CD4-positive, alpha-beta T cell treated with Interleukin-1 beta for 1 hour (primary cell): ENCODE data around the gene RCN2.
"Not testable (repeated sequence)": the region's sequence is repeated elsewhere in the genome, so short reads cannot be mapped to it uniquely, and the experiment has no call there.

Experiments used
- DNase-seq, 2 donors: peaks; one replicate each; pipeline ENCODE4 v3.0.0-alpha.2; 2020 to 2022

Gene RCN2

DNA sequence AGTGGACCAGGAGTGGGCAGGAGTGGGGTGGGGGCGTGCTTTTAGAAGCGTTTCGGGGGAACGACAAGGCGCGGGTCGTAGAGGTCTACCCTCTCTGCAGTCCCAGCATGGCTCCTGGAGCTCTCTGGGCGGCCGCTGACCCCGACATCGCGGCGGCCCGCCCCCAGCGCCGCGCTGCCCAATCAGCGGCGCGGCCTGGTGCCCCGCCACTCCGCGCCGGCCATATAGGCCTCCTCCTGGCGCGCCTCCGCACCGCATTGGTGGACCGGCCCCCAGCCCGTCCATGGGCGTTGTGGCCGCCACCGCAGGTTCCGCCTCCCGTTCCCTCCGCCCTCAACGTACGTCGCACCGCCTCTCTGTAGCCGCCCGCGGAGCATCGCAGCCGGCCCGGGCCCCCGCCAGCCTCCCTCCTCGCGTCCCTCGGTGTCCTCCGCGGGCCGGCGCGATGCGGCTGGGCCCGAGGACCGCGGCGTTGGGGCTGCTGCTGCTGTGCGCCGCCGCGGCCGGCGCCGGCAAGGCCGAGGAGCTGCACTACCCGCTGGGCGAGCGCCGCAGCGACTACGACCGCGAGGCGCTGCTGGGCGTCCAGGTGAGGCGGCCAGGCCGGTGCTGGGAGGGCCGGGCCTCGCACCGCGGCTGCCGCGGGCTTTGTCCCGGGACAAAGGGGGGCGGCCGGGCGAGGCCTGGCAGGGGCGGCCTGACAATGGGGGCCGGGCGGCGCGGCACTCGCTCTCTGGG is at the start of gene RCN2:
Gene RCN2, plus strand, starts transcription at position 353 of the 738 bp plus-strand sequence. Its CDS starts 93 bp downstream, at position 446.
- peak; percentile 92 to 93 for DNase-seq

DNA sequence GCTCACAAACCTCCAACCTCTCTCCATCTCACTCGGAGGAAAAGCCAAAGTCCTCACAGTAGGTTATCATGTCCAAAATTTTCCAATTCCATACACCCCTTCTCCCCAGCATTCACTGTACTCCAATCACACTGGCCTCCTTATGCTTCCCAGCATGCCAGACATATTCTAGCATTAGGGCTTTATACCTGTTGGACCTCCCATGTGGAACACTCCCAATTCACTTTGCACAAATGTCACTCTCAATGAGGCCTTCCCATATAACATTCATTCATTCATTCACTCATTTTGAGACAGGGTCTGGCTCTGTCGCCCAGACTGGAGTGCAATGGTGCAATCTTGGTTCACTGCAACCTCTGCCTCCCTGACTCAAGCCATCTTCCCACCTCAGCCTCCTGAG is 46.3 kb upstream of the RCN2 start:
- no peak for DNase-seq

- DNase-seq = not testable (repeated sequence)
Observed at GRCh38 chr15:76887280-76888141, 44.0 kb upstream of the RCN2 start.

DNA sequence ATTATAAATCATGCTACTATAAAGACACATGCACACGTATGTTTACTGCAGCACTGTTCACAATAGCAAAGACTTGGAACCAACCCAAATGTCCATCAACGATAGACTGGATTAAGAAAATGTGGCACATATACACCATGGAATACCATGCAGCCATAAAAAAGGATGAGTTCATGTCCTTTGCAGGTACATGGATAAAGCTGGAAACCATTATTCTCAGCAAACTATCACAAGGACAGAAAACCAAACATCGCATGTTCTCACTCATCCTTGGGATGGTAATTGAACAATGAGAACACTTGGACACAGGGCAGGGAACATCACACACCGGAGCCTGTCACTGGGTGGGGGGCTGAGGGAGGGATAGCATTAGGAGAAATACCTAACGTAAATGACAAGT is 38.7 kb upstream of the RCN2 start:
- not testable (repeated sequence) for DNase-seq

DNA sequence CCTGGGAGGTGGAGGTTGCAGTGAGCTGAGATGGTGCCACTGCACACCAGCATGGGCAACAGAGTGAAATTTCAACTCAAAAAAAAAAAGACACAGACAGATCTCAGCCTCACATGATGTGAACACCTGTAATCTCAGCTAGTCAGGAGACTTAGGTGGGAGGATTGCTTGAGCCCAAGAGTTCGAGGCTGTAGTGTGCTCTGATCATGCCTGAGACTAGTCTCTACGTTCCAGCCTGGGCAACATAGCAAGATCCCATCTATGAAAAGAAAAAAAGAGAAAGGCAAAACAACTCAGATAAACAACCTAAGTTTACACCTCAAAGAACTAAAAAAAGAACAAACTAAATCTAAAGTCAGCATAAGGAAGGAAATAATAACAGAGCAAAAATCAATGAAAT is 37.4 kb upstream of the RCN2 start:
- no peak for DNase-seq

DNA sequence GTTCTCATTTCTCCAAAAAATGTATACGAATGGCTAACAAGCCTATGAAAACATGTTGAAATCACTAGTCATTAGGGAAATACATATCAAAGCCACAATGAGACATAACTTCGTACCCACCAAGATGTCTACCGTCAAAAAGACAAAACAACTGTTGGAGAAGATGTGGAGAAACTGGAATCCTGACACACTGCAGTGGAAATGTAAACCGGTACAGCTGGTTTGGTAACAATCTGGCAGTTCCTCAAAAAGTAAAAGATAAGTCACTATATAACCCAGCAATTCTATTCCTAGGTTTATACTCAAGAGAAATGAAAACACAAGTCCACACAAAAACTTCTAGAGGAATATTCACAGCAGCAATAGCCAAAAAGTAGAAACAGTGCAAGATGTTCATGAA is 33.4 kb upstream of the RCN2 start:
- DNase-seq = no peak

DNA sequence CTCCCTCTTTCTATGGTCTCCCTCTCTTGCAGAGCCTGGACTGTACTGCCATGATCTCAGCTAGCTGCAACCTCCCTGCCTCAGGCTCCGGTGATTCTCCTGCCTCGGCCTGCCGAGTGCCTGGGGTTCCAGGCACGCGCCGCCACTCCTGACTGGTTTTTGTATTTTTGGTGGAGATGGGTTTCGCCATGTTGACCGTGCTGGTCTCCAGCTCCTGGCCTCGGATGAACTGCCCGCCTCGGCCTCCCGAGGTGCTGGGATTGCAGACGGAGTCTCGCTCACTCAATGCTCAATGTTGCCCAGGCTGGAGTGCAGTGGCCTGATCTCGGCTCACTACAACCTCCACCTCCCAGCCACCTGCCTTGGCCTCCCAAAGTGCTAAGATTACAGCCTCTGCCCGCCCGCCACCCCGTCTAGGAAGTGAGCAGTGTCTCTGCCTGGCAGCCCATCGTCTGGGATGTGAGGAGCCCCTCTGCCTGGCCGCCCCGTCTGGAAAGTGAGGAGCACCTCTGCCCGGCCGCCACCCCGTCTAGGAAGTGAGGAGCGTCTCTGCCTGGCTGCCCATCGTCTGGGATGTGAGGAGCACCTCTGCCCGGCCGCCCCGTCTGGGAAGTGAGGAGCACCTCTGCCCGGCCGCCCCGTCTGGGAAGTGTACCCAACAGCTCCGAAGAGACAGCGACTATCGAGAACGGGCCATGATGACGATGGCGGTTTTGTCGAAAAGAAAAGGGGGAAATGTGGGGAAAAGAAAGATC is 32.2 kb upstream of the RCN2 start:
- not testable (repeated sequence) for DNase-seq

GRCh38 chr15:76899931-76900310 is 31.6 kb upstream of the RCN2 start:
- not testable (repeated sequence) for DNase-seq

DNA sequence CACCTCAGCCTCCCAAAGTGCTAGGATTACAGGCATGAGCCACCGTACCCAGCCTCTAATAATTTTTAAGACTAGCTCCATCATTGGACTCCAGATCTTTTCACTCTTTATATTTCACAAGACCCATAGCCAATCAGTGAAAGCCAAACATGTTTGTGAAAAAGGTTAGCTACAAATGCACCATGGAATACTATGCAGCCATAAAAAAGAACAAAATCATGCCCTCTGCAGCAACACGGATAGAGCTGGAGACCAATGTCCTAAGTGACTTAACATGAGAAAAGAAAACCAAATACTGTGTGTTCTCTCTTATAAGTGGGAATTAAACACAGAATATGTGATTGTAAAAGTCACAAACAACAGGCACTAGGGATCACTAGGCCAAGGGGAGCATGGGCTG is 29.6 kb upstream of the RCN2 start:
- no peak for DNase-seq

DNA sequence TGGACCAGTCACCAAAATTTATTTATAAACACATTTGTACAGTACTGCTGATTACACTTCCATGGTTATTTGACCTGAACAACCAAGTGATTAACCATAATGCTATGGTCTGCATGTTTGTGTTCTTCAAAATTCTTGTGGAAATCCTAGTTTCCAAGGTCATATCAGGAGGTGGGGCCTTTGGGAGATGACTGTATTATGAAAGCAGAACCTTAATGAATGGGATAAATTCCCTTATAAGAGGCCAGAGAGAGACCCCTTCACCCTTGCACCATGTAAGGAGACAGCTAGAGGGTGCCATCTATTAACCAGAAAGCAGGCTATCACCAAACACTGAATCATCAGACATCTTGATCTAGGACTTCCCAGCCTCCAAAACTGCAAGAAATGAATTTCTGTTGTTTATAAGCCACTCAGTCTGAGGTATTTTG is 28.3 kb upstream of the RCN2 start:
- DNase-seq = peak; percentile 3 to 45

DNA sequence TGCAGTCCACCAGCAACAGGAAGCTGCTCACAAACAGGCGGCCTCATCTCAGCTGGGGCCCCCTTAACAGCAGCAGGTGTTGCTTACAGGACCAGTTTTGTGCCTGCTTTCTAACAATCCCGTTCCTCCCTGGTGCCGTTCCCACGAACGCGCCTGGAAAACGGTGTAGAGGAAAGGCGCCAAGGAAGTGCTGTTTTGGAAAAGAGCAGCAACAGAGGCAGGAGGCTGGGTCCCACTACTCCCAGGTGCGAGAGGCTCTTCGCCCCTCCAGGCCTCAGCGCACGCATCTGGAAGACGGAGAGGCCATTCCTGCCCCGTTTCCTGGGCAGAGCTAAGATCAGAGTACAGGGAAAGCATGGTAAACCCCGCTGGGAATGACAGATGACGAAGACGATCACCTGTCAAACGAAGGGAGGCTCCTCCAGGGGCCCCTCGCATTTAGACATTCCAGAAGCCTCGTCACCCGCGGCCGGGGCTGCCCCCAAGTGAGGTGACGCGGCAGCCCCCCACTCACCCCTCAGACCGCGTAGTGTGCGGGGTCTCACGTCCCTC is 27.0 kb upstream of the RCN2 start:
- peak in 1 of 2 donors; percentile 8 for DNase-seq

GRCh38 chr15:76905013-76905839 is 26.3 kb upstream of the RCN2 start, which contains the start of gene SCAPER:
Gene SCAPER (minus strand): TSS chr15:76905340. CDS start chr15:76883817, 21,523 bp downstream.
- DNase-seq = peak; percentile 92 to 93

- no peak for DNase-seq
Observed at GRCh38 chr15:76905855-76906254, 25.7 kb upstream of the RCN2 start.

DNA sequence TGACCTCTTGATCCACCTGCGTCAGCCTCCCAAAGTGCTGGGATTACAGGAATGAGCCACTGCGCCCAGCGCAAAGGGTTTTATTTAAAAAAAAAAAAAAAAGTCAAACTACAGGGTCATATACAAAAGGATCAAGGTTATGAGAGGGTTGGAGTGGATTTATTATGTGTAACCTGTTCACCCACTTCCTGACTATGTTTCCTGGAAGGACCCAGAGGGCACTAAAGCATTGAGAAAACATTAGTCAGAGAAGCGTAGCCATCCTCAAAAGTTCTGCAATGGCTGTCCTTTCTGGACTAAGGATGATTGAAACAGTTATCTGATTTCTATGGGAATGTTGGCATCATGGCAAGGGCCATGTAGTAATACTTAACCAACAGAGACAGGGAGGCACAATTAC is 19.1 kb upstream of the RCN2 start:
- DNase-seq = no peak

DNA sequence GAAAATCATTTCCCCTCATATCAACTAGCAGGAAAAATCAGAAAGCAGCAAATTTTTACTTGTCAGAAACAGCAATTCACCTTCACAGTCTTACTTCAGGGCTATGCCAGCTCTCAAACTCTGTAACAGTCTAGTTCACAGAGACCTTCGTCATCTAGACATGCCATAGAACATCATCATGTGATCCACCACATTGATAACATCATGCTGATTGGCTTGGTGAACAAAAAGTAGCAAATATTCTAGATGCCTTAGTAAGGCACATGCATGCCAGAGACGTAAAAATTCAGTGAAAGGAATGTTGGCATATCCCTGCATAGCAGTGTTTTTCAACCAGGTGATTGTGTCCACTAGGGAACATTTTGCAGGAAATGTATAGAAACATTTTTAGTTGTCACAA is 17.8 kb upstream of the RCN2 start:
- no peak for DNase-seq

GRCh38 chr15:76916369-76916768 is 15.2 kb upstream of the RCN2 start:
- no peak for DNase-seq

- no peak for DNase-seq
Observed at GRCh38 chr15:76928201-76928600, 3.3 kb upstream of the RCN2 start.

DNA sequence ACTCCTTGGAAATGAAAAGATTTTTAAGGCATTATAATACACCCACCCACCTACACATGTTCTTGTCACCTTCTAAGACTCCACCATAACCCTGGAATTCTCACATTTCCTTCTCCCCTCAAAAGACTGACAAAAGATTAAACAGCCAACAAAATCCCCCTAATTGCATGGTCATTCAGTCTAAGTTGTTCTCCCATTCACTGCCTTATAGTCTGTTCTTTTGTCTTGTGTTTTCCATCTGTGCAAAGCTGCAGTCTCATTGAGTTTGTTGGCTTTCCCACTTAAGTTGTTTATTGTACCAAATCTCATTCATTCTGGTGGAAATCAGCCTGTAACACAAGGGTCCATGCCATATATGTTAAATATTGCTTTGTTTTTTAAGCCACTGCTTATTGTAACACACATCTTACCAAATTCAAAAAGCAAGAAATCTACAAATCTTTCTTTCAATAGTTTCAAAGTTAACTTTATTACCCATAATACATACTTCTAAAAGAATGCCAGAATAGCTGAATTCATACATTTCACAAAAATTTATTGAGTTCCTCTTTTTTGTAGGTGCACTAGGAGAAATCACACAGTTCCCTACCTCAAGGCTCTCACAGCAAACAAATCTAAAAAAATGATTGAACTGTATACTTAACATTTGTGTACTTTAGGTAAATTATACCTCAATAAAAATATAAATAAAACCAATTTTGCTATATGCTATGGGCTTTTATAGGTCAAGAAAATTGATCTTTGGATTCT is 2.4 kb upstream of the RCN2 start:
- no peak for DNase-seq

DNA sequence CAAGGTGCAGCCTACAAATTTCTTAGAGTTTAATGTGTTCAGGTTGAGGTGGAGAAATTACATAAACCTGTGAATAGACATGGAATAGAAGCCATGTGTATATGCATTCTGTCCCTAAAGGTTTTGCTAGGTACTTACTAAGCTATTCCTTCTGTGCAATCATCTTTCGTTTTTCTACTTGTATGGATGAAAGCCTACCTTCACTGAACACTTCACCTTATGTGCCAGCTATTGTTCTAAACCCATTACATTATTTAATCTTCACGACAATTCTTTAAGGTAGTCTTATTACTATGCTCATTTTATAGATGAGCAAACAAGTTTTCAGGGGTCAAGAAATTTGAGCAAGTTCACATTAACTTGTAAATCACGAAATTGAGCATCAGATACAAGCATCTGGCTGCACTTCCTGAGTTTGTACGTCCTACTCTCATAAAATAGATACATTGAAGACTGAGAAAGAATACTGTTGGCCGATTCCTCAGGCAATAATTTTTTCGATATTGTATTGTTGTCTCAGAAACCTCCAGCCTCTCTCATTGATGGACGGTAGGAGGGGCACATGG is 635 bp upstream of the RCN2 start:
- no peak for DNase-seq

DNA sequence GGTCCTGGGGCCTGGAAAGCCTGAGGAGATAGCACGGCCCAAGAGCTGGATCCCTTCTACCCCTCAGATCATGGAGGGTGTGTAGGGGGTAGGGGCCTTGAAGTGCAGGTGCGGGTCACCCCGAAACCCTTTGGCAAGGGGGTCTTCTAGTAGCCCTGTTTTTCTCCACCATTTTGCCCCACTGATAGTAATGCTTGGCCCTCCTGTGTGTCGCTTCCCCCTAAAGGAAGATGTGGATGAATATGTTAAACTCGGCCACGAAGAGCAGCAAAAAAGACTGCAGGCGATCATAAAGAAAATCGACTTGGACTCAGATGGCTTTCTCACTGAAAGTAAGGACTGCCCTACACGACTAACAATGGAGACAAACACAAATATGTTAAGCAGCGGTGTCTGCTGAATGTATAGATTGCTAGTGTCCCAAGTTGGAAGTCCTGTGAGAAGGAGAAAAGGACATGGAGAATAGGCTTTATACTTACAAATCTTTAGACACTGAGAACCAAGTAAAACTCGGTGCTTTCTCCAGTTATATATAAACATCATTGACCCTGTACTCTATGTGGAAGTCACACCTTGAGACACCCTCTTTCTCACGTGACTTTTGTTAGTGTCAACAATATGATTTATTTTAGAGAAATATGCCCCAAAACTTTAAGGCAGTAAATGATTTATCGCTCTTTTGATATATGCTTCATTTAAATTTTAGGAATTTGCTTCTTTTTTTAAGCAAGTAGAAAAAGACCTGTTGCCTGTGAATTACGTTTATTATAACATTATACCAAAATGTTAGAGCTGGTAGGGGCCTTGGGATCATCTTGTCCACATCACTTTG is 802 bp downstream of the RCN2 start:
- no peak for DNase-seq
